Ovary (tissue), 3 donors: Measurements from ENCODE around the gene ST3GAL4.

Source experiments
- CTCF ChIP-seq, 3 donors: fragments of 450-650 bp in 2 of 3; fragments of 200-600 bp in 1 of 3; IDR thresholded peaks; one replicate each; pipeline versions ENCODE4 v1.5.1 to v1.8.0; 2016 to 2022; ENCODE audit warnings: antibody characterized with exemption in 3 of 3, mild to moderate bottlenecking in 1 of 3
- EP300 ChIP-seq: sonication (generic); formaldehyde crosslinking; IDR thresholded peaks from one replicate; pipeline ENCODE4 v1.6.1; 2017; ENCODE audit warnings: antibody characterized with exemption
- POLR2A ChIP-seq: fragments of 450-650 bp; IDR thresholded peaks from one replicate; pipeline ENCODE4 v1.6.1; 2017; ENCODE audit warnings: antibody characterized with exemption, mild to moderate bottlenecking, moderate library complexity
- donor health status: DM: no; HTN: no; CAD: no.

GRCh38 chr11:126345283-126345682 is 10.2 kb upstream of the ST3GAL4 start:
- no peak for TF ChIP-seq CTCF (IDR thresholded peaks at IDR 0.05)
- TF ChIP-seq POLR2A, result no peak
- no peak for TF ChIP-seq EP300
